ENCODE measurements around the gene PROKR1.

PROKR1 gene

GRCh38 chr2:68698567-68699377 is 55.4 kb downstream of the PROKR1 start:
- DNase-seq (ENCODE audit: low read depth) = no peak

GRCh38 chr2:68700560-68700959 is 57.2 kb downstream of the PROKR1 start:
- DNase-seq (ENCODE audit: low read depth) = no peak

- DNase-seq (ENCODE audit: low read depth) = no peak
These were observed 63.3 kb downstream of the PROKR1 start for GRCh38 chr2:68706637-68707036.
